SK-N-MC (cell line): Measurements from ENCODE around the gene LRMDA.

ENCODE experiments used
- EZH2 ChIP-seq: fragments of 200-600 bp; sonication (generic); IDR thresholded peaks from one replicate; pipeline ENCODE4 v1.6.1; 2017; ENCODE audit warnings: antibody characterized with exemption
- POLR2AphosphoS5 ChIP-seq: IDR thresholded peaks from 2 replicates; pipeline ENCODE4 v1.6.1; 2012; ENCODE audit warnings: mild to moderate bottlenecking, low read depth, low read length, borderline replicate concordance

DNA sequence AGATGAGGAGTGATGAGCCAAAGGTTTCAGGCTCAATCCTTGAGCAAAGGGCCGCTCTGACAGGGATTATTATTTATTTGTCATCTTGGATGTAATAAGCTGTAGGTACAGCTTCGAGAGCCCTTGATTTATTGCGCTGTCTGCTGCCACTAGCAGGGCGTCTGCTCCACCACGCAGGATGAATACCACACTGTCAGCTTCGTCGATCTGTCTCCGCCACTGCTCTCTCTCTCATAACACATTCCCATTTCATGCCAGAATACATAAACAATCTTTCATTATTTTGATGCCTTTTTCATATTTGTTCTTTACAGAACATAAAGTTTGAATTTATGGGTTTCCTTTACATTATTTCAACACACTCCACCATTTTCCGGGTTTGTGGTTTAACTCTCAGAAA, 276.6 kb downstream of the LRMDA start:
- TF ChIP-seq POLR2AphosphoS5: no peak
- TF ChIP-seq EZH2: no peak
